Heart left ventricle (tissue), 16 donors: ENCODE results near the gene GPR156. TPM values are rescaled to one million over a fixed set of nuclear protein-coding genes. Genes with fewer than 3 reads are reported as not detected.
A peak's percentile ranks its signal among the peaks of the same experiment; 100 is the strongest.
"Not testable (repeated sequence)": the region's sequence is repeated elsewhere in the genome, so short reads cannot be mapped to it uniquely, and the experiment has no call there.

Experiments
- ATAC-seq, 4 donors: fragments of 200-7000 bp; cut with Tn5 transposase; one replicate each; pipeline ENCODE4 v1.9.1; 2020 to 2022; ENCODE audit warnings: moderate library complexity in 4 of 4, mild to moderate bottlenecking in 3 of 4, moderate number of reproducible peaks in 1 of 4
- DNase-seq, 5 donors: peaks; one replicate each; pipeline ENCODE4 v3.0.0-alpha.2; 2020
- H3K27ac ChIP-seq, 12 donors: fragments of 200-600 bp; sonication (generic) in 4 of 12; one replicate each; pipeline versions ENCODE4 v1.5.0 to v1.8.0; 2016 to 2022; ENCODE audit warnings: mild to moderate bottlenecking in 2 of 12
- H3K27me3 ChIP-seq, 9 donors: fragments of 200-600 bp; sonication (generic) in 2 of 9; one replicate each; pipeline versions ENCODE4 v1.5.1 to v1.8.0; 2016 to 2022; ENCODE audit warnings: mild to moderate bottlenecking in 3 of 9
- H3K36me3 ChIP-seq, 9 donors: fragments of 200-600 bp; sonication (generic) in 2 of 9; one replicate each; pipeline versions ENCODE4 v1.5.0 to v1.8.0; 2018 to 2022; ENCODE audit warnings: mild to moderate bottlenecking in 2 of 9
- H3K4me1 ChIP-seq, 12 donors: fragments of 200-600 bp; sonication (generic) in 4 of 12; one replicate each; pipeline versions ENCODE4 v1.5.0 to v1.8.0; 2016 to 2022; ENCODE audit warnings: mild to moderate bottlenecking in 3 of 12
- H3K4me3 ChIP-seq, 12 donors: fragments of 200-600 bp; sonication (generic) in 4 of 12; one replicate each; pipeline versions ENCODE4 v1.5.0 to v1.8.0; 2017 to 2022; ENCODE audit warnings: mild to moderate bottlenecking in 9 of 12, moderate library complexity in 4 of 12
- H3K9me3 ChIP-seq, 12 donors: fragments of 200-600 bp; sonication (generic) in 4 of 12; one replicate each; pipeline versions ENCODE4 v1.5.0 to v1.8.0; 2016 to 2022; ENCODE audit warnings: mild to moderate bottlenecking in 1 of 12
- CTCF ChIP-seq, 12 donors: fragments of 200-600 bp; sonication (generic) in 4 of 12; IDR thresholded peaks; one replicate each; pipeline versions ENCODE4 v1.5.0 to v1.8.0; 2018 to 2022; ENCODE audit warnings: antibody characterized with exemption in 12 of 12, mild to moderate bottlenecking in 5 of 12
- POLR2A ChIP-seq, 2 donors: fragments of 450-650 bp; IDR thresholded peaks; one replicate each; pipeline ENCODE4 v1.6.1; 2017; ENCODE audit warnings: antibody characterized with exemption in 2 of 2, mild to moderate bottlenecking in 2 of 2, moderate library complexity in 2 of 2
- WGBS, 4 donors: extraction: QIAGEN DNeasy Blood & Tissue Kit in 2 of 4; methylation state at CpG; one replicate each; pipeline versions ENCODE4 v1.1.5 to v1.1.7; 2013 to 2018; 5-methylcytosine and 5-hydroxymethylcytosine counted together
- intact Hi-C, 10 donors: fragments of 100-400 bp; cut with DNase I; formaldehyde crosslinking; loops; one replicate each; pipeline versions ENCODE4 v1.11.1 to v1.14.2; 2022
- polyA plus RNA-seq, 2 donors: library from polyadenylated mRNA; stranded (reverse); fragments of 200-250 nt; gene quantifications; one replicate each; pipeline ENCODE4 v1.2.3, GENCODE V29; 2013
- total RNA-seq, 9 donors: library from RNA; depleted of rRNA in 2 of 9; stranded (reverse); fragments of >200 nt in 2 of 9; fragmentation: NEBNext Ultra II Directional in 3 of 9; extraction: Animal tissue kit (Norgen Biotek cat#: 25700) in 3 of 9; gene quantifications; one replicate each; pipeline versions ENCODE4 v1.1.0 to v1.2.4, GENCODE V29; 2016 to 2023
- donor health status: ischemic (EF 13 %, LVEDD 7.1; RV severe dilation, severe dysfunction).
- donor health status: healthy with polysubstance abuse.
- donor health status: DM: no; HTN: yes; CAD: no.
- donor health status: DM: no; HTN: no; CAD: no.
- donor health status: ischemic (EF 25% LVEDD 6.9; RV normal size, moderate dysfunction).
- donor health status: ischemic (EF 25% LVEDD 5.7; RV mildly dilated, moderate dysfunction).
- donor health status: healthy.
- donor health status: DM: yes; HTN: yes; CAD: no.
- donor health status: ischemic (EF 35%, LVEDD 5.7; RV mildly dilated, moderate dysfunction).
- donor health status: nonischemic (EF 11% LVEDD 7.7; RV severe dilation, severe dysfunction).
- donor health status: DM: yes; HTN: yes; CAD: no.
- donor health status: PGD.
- donor health status: ischemic (EF 29% LVEDD 5.4; RV normal size, mild dysfunction).
- donor health status: nonischemic (EF 23%, LVEDD 6.1; RV moderate dilation, normal function).

GPR156 gene
- total and polyA plus RNA-seq, 11 donors = 0.06 to 0.24 (median 0.12) TPM; not detected in 5

- no peak for DNase-seq
- Histone ChIP-seq H3K4me3 (no peak overlapping the region), H3K36me3 (no peaks in the 10 kb centered on the region), H3K27me3 (no peaks in the 10 kb centered on the region), H3K4me1 (peaks cover 0 to 18% (median 0%) of the 10 kb centered on the region in 12 donors), H3K9me3 (peaks cover 0 to 14% (median 5%) of the 10 kb centered on the region in 12 donors), H3K27ac (no peak overlapping the region)
- ATAC-seq = no peak
- TF ChIP-seq POLR2A (IDR thresholded peaks at IDR 0.05) = no peak
- TF ChIP-seq CTCF (IDR thresholded peaks at IDR 0.05) = no peak
- intact Hi-C loops = no loop called here
Measured at GRCh38 chr3:120156699-120157098, 128.3 kb downstream of the GPR156 start.

- ATAC-seq, H3K27ac ChIP-seq, intact Hi-C loops, H3K4me3 ChIP-seq, DNase-seq, H3K27me3 ChIP-seq, H3K36me3 ChIP-seq: not testable (repeated sequence)
- peaks cover 0 to 14% (median 5%) of the 10 kb centered on the region in 12 donors for H3K9me3 ChIP-seq
- 74 to 90% (median 88%) methylated on average over 3 of the region's 3 CpGs for WGBS, 4 donors
- peaks cover 0 to 16% (median 0%) of the 10 kb centered on the region in 12 donors for H3K4me1 ChIP-seq
Measured at GRCh38 chr3:120155694-120156093, 129.3 kb downstream of the GPR156 start.

DNA sequence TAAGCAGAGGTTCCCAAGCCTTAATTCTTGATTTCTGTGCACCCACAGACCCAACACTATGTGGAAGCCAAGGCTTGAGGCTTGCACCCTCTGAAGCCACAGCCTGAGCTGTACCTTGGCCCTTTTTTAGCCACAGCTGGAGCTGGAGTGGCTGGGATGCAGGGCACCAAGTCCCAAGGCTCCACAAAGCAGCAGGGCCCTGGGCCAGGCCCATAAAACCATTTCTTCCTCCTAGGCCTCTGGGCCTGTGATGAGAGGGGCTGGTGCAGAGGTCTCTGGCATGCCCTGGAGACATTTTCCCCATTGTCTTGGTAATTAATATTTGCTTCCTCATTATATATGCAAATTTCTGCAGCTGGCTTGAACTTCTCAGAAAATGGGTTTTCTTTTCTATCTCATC is 129.9 kb downstream of the GPR156 start:
- no peaks in the 10 kb centered on the region for H3K27me3 ChIP-seq
- H3K4me1 ChIP-seq = peaks cover 0 to 10% (median 0%) of the 10 kb centered on the region in 12 donors
- H3K36me3 ChIP-seq = no peaks in the 10 kb centered on the region
- ATAC-seq (no peak), DNase-seq (no peak)
- H3K4me3 ChIP-seq = no peak overlapping the region
- no peak overlapping the region for H3K27ac ChIP-seq
- intact Hi-C loops = no loop called here
- no peak for TF ChIP-seq CTCF (IDR thresholded peaks at IDR 0.05)
- no peak for TF ChIP-seq POLR2A (IDR thresholded peaks at IDR 0.05)
- peaks cover 0 to 14% (median 5%) of the 10 kb centered on the region in 12 donors for H3K9me3 ChIP-seq

GRCh38 chr3:120153294-120153693 is 131.7 kb downstream of the GPR156 start:
- Histone ChIP-seq H3K36me3 (no peaks in the 10 kb centered on the region), H3K27me3 (no peaks in the 10 kb centered on the region), H3K9me3 (peaks cover 0 to 14% (median 5%) of the 10 kb centered on the region in 12 donors), H3K4me3 (no peak overlapping the region), H3K4me1 (peaks cover 0 to 10% (median under 1%) of the 10 kb centered on the region in 12 donors), H3K27ac (peak overlapping the region in 3 of 12 donors; percentile 4 to 35 (median 4))
- peak in 1 of 4 donors; percentile 45 for ATAC-seq
- DNase-seq = no peak
- intact Hi-C loops = no loop called here
- TF ChIP-seq POLR2A (IDR thresholded peaks at IDR 0.05) = no peak
- TF ChIP-seq CTCF (IDR thresholded peaks at IDR 0.05) = no peak
- 38 to 69% (median 50%) methylated on average over 2 of the region's 2 CpGs for WGBS, 4 donors

DNA sequence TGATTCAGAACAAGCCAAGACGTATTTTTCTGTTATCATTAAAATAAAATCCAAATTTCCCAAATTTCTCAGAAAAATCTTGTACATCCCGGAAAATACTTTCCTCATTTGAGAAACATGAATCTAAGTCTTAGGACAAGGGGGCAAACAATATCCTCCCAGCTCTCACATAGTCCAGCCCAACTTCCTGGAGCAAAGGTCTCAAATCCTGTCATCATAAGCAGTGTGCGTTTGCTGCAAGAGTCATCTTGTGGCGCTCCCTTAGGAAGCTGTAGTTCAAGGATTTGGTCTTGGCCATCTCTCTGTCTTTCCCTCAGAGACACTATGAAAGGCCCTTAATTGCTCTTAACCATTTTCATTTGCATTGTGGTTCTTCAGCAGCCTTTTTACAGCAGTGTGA is 133.2 kb downstream of the GPR156 start:
- H3K27ac ChIP-seq = no peak overlapping the region
- ATAC-seq (no peak), DNase-seq (no peak)
- no peak overlapping the region for H3K4me3 ChIP-seq
- TF ChIP-seq POLR2A (IDR thresholded peaks at IDR 0.05) (no peak), CTCF (IDR thresholded peaks at IDR 0.05) (no peak)
- 52 to 68% (median 62%) methylated on average over 4 of the region's 4 CpGs for WGBS, 4 donors
- peaks cover 0 to 23% (median 12%) of the 10 kb centered on the region in 12 donors for H3K4me1 ChIP-seq
- H3K9me3 ChIP-seq = peaks cover 0 to 14% (median 5%) of the 10 kb centered on the region in 12 donors
- intact Hi-C loops = no loop called here
- H3K36me3 ChIP-seq = no peaks in the 10 kb centered on the region
- H3K27me3 ChIP-seq = no peaks in the 10 kb centered on the region
